ENCODE results near the gene EPHB6. TPM values are rescaled to one million over a fixed set of nuclear protein-coding genes. Genes with fewer than 3 reads are reported as not detected.

EPHB6 gene
- total RNA-seq, 4 donors from 2014 or later = 158 to 346 (median 221) TPM

GRCh38 chr7:142859411-142859810 is 4.5 kb downstream of the EPHB6 start:
- H3K4me3 ChIP-seq (ENCODE audit: low read depth, poor library complexity, severe bottlenecking) = no peak overlapping the region
- intact Hi-C loops (cut with DNase I; ENCODE audit: low total_unique reads) = no loop called here
- TF ChIP-seq, protein P1, sequence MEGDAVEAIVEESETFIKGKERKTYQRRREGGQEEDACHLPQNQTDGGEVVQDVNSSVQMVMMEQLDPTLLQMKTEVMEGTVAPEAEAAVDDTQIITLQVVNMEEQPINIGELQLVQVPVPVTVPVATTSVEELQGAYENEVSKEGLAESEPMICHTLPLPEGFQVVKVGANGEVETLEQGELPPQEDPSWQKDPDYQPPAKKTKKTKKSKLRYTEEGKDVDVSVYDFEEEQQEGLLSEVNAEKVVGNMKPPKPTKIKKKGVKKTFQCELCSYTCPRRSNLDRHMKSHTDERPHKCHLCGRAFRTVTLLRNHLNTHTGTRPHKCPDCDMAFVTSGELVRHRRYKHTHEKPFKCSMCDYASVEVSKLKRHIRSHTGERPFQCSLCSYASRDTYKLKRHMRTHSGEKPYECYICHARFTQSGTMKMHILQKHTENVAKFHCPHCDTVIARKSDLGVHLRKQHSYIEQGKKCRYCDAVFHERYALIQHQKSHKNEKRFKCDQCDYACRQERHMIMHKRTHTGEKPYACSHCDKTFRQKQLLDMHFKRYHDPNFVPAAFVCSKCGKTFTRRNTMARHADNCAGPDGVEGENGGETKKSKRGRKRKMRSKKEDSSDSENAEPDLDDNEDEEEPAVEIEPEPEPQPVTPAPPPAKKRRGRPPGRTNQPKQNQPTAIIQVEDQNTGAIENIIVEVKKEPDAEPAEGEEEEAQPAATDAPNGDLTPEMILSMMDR (IDR thresholded peaks at IDR 0.05) = no peak
- TF ChIP-seq POLR2A (IDR thresholded peaks at IDR 0.05) = no peak
- no peak for DNase-seq (ENCODE audit: low spot score in 2 of 2)

GRCh38 chr7:142859829-142860228 is 5.0 kb downstream of the EPHB6 start:
- DNase-seq (ENCODE audit: low spot score in 2 of 2) = peak in 1 of 2 donors; percentile 65
- no peak for TF ChIP-seq POLR2A (IDR thresholded peaks at IDR 0.05)
- TF ChIP-seq, protein P1 (IDR thresholded peaks at IDR 0.05) = no peak
- WGBS, 2 donors = 14 to 23% methylated on average over 5 of the region's 5 CpGs
- no peak overlapping the region for H3K4me3 ChIP-seq (ENCODE audit: low read depth, poor library complexity, severe bottlenecking)
- intact Hi-C loops (cut with DNase I; ENCODE audit: low total_unique reads) = no loop called here

GRCh38 chr7:142860968-142861367 is 6.1 kb downstream of the EPHB6 start:
- intact Hi-C loops (cut with DNase I; ENCODE audit: low total_unique reads) = no loop called here
- 68 to 71% methylated on average over 3 of the region's 3 CpGs for WGBS, 2 donors
- no peak overlapping the region for H3K4me3 ChIP-seq (ENCODE audit: low read depth, poor library complexity, severe bottlenecking)
- TF ChIP-seq POLR2A (IDR thresholded peaks at IDR 0.05) = no peak
- TF ChIP-seq, protein P1 (IDR thresholded peaks at IDR 0.05) = no peak
- DNase-seq (ENCODE audit: low spot score in 2 of 2) = no peak

- TF ChIP-seq POLR2A (IDR thresholded peaks at IDR 0.05) = no peak
- TF ChIP-seq, protein P1 (IDR thresholded peaks at IDR 0.05) = no peak
- WGBS, 2 donors = 95 to 96% methylated on average over 4 of the region's 4 CpGs
- DNase-seq (ENCODE audit: low spot score in 2 of 2) = no peak
- intact Hi-C loops (cut with DNase I; ENCODE audit: low total_unique reads) = no loop called here
- no peak overlapping the region for H3K4me3 ChIP-seq (ENCODE audit: low read depth, poor library complexity, severe bottlenecking)
These were observed 7.5 kb downstream of the EPHB6 start for GRCh38 chr7:142862351-142862750.

- no peak for DNase-seq (ENCODE audit: low spot score in 2 of 2)
- intact Hi-C loops (cut with DNase I; ENCODE audit: low total_unique reads) = no loop called here
- no peak overlapping the region for H3K4me3 ChIP-seq (ENCODE audit: low read depth, poor library complexity, severe bottlenecking)
- WGBS, 2 donors = 86 to 89% methylated on average over 7 of the region's 7 CpGs
- no peak for TF ChIP-seq POLR2A (IDR thresholded peaks at IDR 0.05)
- TF ChIP-seq, protein P1 (IDR thresholded peaks at IDR 0.05) = no peak
These were observed 8.0 kb downstream of the EPHB6 start for GRCh38 chr7:142862786-142863400.

Measured in lower leg skin (tissue), 4 donors.